ENCODE data around the gene CNBD2.
"Not testable (repeated sequence)": the region's sequence is repeated elsewhere in the genome, so short reads cannot be mapped to it uniquely, and the experiment has no call there.

Gene CNBD2

GRCh38 chr20:36066777-36067176, 98.4 kb downstream of the CNBD2 start:
- TF ChIP-seq, protein P1, sequence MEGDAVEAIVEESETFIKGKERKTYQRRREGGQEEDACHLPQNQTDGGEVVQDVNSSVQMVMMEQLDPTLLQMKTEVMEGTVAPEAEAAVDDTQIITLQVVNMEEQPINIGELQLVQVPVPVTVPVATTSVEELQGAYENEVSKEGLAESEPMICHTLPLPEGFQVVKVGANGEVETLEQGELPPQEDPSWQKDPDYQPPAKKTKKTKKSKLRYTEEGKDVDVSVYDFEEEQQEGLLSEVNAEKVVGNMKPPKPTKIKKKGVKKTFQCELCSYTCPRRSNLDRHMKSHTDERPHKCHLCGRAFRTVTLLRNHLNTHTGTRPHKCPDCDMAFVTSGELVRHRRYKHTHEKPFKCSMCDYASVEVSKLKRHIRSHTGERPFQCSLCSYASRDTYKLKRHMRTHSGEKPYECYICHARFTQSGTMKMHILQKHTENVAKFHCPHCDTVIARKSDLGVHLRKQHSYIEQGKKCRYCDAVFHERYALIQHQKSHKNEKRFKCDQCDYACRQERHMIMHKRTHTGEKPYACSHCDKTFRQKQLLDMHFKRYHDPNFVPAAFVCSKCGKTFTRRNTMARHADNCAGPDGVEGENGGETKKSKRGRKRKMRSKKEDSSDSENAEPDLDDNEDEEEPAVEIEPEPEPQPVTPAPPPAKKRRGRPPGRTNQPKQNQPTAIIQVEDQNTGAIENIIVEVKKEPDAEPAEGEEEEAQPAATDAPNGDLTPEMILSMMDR (IDR thresholded peaks at IDR 0.05; ENCODE audit: low read depth, low read length) = no peak
- no peak for DNase-seq (ENCODE audit: extremely low read depth, low read depth)

GRCh38 chr20:36068526-36068925, 100.1 kb downstream of the CNBD2 start:
- not testable (repeated sequence) for DNase-seq (ENCODE audit: extremely low read depth, low read depth)

- TF ChIP-seq, protein P1 (IDR thresholded peaks at IDR 0.05; ENCODE audit: low read depth, low read length) = no peak
- no peak for DNase-seq (ENCODE audit: extremely low read depth, low read depth)
These were observed 102.1 kb downstream of the CNBD2 start for GRCh38 chr20:36070451-36070850.

DNA sequence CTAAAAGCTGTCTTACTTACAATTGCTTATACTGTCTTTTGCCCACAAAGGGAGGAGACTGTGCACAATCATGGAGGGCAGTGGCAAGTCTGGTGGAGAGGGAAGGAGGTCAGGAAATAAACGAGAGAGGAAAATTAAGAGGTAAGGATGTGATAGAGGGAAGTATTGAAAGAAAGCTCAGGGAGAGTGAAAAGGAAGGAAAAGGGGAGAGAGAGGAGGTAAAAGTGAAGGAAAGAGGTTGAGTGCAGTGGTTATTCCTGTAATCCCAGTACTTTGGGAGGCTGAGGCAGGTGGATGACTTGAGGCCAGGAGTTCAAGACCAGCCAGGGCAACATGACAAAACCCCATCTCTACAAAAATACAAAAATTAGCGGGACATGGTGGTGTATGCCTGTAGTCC, 103.5 kb downstream of the CNBD2 start:
- no peak for DNase-seq (ENCODE audit: extremely low read depth, low read depth)
- TF ChIP-seq, protein P1 (IDR thresholded peaks at IDR 0.05; ENCODE audit: low read depth, low read length) = no peak

DNA sequence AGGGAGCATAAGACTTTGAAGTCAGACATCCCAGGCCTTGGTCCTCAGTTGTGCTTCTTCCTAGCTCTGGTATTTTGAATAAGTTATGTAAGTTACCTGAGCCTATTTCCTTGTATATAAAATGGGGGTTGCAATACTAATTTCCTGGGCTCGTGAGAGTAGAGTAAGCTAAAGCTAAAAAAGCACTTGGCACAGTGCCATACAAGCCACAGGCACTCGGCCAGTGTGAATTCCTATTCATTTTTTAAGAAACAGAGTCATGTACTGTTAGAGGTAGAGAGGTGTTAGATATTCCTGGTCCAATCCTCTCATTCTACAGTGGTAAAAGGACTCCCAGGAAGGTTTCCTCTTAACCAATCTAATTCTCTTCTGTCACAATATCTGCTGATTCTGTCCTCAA, 106.6 kb downstream of the CNBD2 start:
- TF ChIP-seq, protein P1 (IDR thresholded peaks at IDR 0.05; ENCODE audit: low read depth, low read length) = no peak
- DNase-seq (ENCODE audit: extremely low read depth, low read depth) = no peak

DNA sequence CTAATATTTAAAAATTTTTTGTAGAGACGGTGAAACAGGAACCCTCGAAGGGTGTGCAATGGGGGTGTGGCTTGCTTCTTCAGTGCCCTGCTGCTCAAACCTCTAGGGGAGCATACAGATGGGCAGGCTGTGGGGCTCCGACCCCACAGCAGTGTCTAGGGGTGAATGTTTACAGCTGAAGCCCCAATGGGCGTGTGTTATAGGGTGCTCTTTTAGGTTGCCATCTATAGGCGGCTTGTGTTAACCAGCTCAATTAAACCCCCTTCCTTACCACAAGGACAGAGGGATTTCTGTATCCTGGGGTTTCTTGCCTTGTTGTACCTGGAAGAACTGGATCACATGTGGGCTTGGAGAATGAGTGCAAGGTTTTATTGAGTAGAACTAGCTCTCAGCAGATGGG, 109.4 kb downstream of the CNBD2 start:
- not testable (repeated sequence) for DNase-seq (ENCODE audit: extremely low read depth, low read depth)

DNA sequence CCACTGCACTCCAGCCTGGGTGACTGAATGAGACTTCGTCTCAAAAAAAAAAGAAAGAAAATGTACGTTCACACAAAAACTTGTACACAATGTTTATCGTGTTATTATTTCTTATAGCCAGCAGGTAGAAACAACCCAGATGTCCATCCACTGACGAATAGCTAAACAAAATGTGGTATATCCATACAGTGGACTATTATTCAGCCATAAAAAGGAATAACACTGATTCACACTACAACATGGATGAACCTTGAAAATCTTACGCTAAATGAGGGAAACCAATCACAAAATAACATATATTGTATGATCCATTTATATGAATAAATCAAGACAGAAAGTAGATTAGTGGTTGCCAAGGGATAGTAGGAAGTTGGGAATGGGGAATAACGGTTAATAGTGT, 111.1 kb downstream of the CNBD2 start:
- no peak for DNase-seq (ENCODE audit: extremely low read depth, low read depth)
- TF ChIP-seq, protein P1 (IDR thresholded peaks at IDR 0.05; ENCODE audit: low read depth, low read length) = no peak

DNA sequence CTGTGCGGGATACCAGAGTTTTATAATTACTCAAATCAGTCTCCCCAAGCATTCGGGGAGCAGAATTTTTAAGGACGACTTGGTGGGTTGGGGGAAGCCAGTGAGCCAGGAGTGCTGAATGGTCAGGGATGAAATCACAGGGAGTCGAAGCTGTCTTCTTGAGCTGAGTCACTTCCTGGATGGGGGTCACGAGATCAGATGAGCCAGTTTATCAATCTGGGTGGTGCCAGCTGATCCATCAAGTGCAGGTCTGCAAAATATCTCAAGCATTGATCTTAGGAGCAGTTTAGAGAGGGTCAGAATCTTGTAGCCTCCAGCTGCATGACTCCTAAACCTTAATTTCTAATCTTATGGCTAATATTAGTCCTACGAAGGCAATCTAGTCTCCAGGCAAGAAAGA, 111.6 kb downstream of the CNBD2 start:
- DNase-seq (ENCODE audit: extremely low read depth, low read depth) = not testable (repeated sequence)
